ENCODE data around the gene IRF2BP1.

GRCh38 chr19:45879971-45880370, 6.0 kb downstream of the IRF2BP1 start:
- TF ChIP-seq, protein P1, sequence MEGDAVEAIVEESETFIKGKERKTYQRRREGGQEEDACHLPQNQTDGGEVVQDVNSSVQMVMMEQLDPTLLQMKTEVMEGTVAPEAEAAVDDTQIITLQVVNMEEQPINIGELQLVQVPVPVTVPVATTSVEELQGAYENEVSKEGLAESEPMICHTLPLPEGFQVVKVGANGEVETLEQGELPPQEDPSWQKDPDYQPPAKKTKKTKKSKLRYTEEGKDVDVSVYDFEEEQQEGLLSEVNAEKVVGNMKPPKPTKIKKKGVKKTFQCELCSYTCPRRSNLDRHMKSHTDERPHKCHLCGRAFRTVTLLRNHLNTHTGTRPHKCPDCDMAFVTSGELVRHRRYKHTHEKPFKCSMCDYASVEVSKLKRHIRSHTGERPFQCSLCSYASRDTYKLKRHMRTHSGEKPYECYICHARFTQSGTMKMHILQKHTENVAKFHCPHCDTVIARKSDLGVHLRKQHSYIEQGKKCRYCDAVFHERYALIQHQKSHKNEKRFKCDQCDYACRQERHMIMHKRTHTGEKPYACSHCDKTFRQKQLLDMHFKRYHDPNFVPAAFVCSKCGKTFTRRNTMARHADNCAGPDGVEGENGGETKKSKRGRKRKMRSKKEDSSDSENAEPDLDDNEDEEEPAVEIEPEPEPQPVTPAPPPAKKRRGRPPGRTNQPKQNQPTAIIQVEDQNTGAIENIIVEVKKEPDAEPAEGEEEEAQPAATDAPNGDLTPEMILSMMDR (IDR thresholded peaks at IDR 0.05), result no peak
- TF ChIP-seq POLR2A (IDR thresholded peaks at IDR 0.05), result no peak

Measured in thyroid gland (tissue), 4 donors.